Liver (tissue), 9 donors: Measurements from ENCODE around the gene NSD1. TPM values are rescaled to one million over a fixed set of nuclear protein-coding genes. Genes with fewer than 3 reads are reported as not detected.

Experiments
- DNase-seq: peaks from one replicate; pipeline ENCODE4 v3.0.0-alpha.2; 2017; ENCODE audit warnings: low spot score
- H3K27ac ChIP-seq, 2 donors: one replicate each; pipeline ENCODE4 v1.7.0; 2013; ENCODE audit warnings: inconsistent platforms in 2 of 2, low read length in 2 of 2, control low read depth in 1 of 2, low read depth in 1 of 2, mild to moderate bottlenecking in 1 of 2
- H3K27me3 ChIP-seq, 4 donors: one replicate each; pipeline versions ENCODE4 v1.6.1 to v1.7.0; 2013; ENCODE audit warnings: low read length in 3 of 4, inconsistent platforms in 1 of 4, mild to moderate bottlenecking in 1 of 4, moderate library complexity in 1 of 4; ENCODE audit not compliant: control insufficient read depth in 4 of 4, insufficient read depth in 4 of 4
- H3K36me3 ChIP-seq, 4 donors: one replicate each; pipeline versions ENCODE4 v1.6.1 to v1.7.0; 2013; ENCODE audit warnings: low read length in 3 of 4, mild to moderate bottlenecking in 3 of 4, low read depth in 1 of 4, moderate library complexity in 1 of 4; ENCODE audit not compliant: control insufficient read depth in 4 of 4, insufficient read depth in 3 of 4
- H3K4me1 ChIP-seq, 4 donors: one replicate each; pipeline versions ENCODE4 v1.6.1 to v1.7.0; 2013; ENCODE audit warnings: low read length in 3 of 4, mild to moderate bottlenecking in 3 of 4, moderate library complexity in 1 of 4; ENCODE audit not compliant: control insufficient read depth in 4 of 4, insufficient read depth in 4 of 4
- H3K4me3 ChIP-seq, 3 donors: one replicate each; pipeline versions ENCODE4 v1.6.1 to v1.7.0; 2013; ENCODE audit warnings: low read length in 3 of 3, control low read depth in 1 of 3, low read depth in 1 of 3, mild to moderate bottlenecking in 1 of 3
- H3K9ac ChIP-seq, 2 donors: one replicate each; pipeline ENCODE4 v1.7.0; 2013; ENCODE audit warnings: low read length in 2 of 2, mild to moderate bottlenecking in 2 of 2, moderate library complexity in 2 of 2, control low read depth in 1 of 2, low read depth in 1 of 2
- H3K9me3 ChIP-seq, 4 donors: one replicate each; pipeline versions ENCODE4 v1.6.1 to v1.7.0; 2013; ENCODE audit warnings: low read length in 3 of 4; ENCODE audit not compliant: control insufficient read depth in 4 of 4
- ATF3 ChIP-seq: IDR thresholded peaks from 2 replicates; pipeline ENCODE4 v1.6.1; 2016; ENCODE audit warnings: antibody characterized with exemption
- EGR1 ChIP-seq, 2 donors: IDR thresholded peaks; 2 replicates each; pipeline ENCODE4 v1.6.1; 2016 to 2018; ENCODE audit warnings: antibody characterized with exemption in 2 of 2, low read depth in 2 of 2
- FOXA1 ChIP-seq: IDR thresholded peaks from 2 replicates; pipeline ENCODE4 v1.6.1; 2016; ENCODE audit warnings: antibody characterized with exemption
- FOXA2 ChIP-seq: IDR thresholded peaks from 2 replicates; pipeline ENCODE4 v1.6.1; 2016; ENCODE audit warnings: antibody characterized with exemption
- GABPA ChIP-seq, 2 donors: IDR thresholded peaks in 1 of 2; conservative IDR thresholded peaks in 1 of 2; 2 replicates each; pipeline ENCODE4 v1.6.1; 2016; ENCODE audit warnings: antibody characterized with exemption in 2 of 2, mild to moderate bottlenecking in 1 of 2, moderate library complexity in 1 of 2
- HNF4A ChIP-seq, 2 donors: conservative IDR thresholded peaks; 2 replicates each; pipeline ENCODE4 v1.6.1; 2016; ENCODE audit warnings: antibody characterized with exemption in 2 of 2, mild to moderate bottlenecking in 2 of 2
- HNF4G ChIP-seq: IDR thresholded peaks from 2 replicates; pipeline ENCODE4 v1.6.1; 2016; ENCODE audit warnings: antibody characterized with exemption
- JUND ChIP-seq, 2 donors: IDR thresholded peaks; 2 replicates each; pipeline ENCODE4 v1.6.1; 2016; ENCODE audit warnings: antibody characterized with exemption in 2 of 2
- MAX ChIP-seq: IDR thresholded peaks from 2 replicates; pipeline ENCODE4 v1.6.1; 2016; ENCODE audit warnings: antibody characterized with exemption
- NR2F2 ChIP-seq: IDR thresholded peaks from 2 replicates; pipeline ENCODE4 v1.6.1; 2016; ENCODE audit warnings: antibody characterized with exemption
- RAD21 ChIP-seq, 2 donors: IDR thresholded peaks; 2 replicates each; pipeline ENCODE4 v1.6.1; 2016; ENCODE audit warnings: antibody characterized with exemption in 2 of 2, mild to moderate bottlenecking in 2 of 2
- REST ChIP-seq: IDR thresholded peaks from 2 replicates; pipeline ENCODE4 v1.6.1; 2016; ENCODE audit warnings: antibody characterized with exemption, mild to moderate bottlenecking
- RXRA ChIP-seq, 2 donors: IDR thresholded peaks; 2 replicates each; pipeline ENCODE4 v1.6.1; 2017 to 2018; ENCODE audit warnings: antibody characterized with exemption in 2 of 2, mild to moderate bottlenecking in 1 of 2
- SP1 ChIP-seq: IDR thresholded peaks from 2 replicates; pipeline ENCODE4 v1.6.1; 2018; ENCODE audit warnings: antibody characterized with exemption, mild to moderate bottlenecking
- TAF1 ChIP-seq: conservative IDR thresholded peaks from 2 replicates; pipeline ENCODE4 v1.6.1; 2016; ENCODE audit warnings: antibody characterized with exemption, mild to moderate bottlenecking
- YY1 ChIP-seq: IDR thresholded peaks from 2 replicates; pipeline ENCODE4 v1.6.1; 2016; ENCODE audit warnings: antibody characterized with exemption, mild to moderate bottlenecking
- WGBS: extraction: QIAGEN DNeasy Blood & Tissue Kit; methylation state at CpG from one replicate; pipeline ENCODE4 v1.1.7; 2013; 5-methylcytosine and 5-hydroxymethylcytosine counted together
- polyA plus RNA-seq, 2 donors: library from polyadenylated mRNA; stranded (reverse) in 1 of 2; unstranded in 1 of 2; fragments of 200-250 nt in 1 of 2; fragments of >200 nt in 1 of 2; fragmentation: Nextera tagmentation in 1 of 2; extraction: Ambion mirVana in 1 of 2; gene quantifications; one replicate each; pipeline versions ENCODE4 v1.2.1 to v1.2.3, GENCODE V29; 2013 to 2015
- total RNA-seq, 2 donors: library from RNA; depleted of rRNA; stranded (reverse); fragments of >200 nt; gene quantifications; one replicate each; pipeline ENCODE4 v1.2.3, GENCODE V29; 2014
- TF ChIP-seq, protein P1 (sequence below): IDR thresholded peaks from 2 replicates; pipeline ENCODE4 v1.6.1; 2016; ENCODE audit warnings: antibody characterized with exemption
- TF ChIP-seq, protein P2 (sequence below): fragments of 150-350 bp; IDR thresholded peaks from 2 replicates; pipeline ENCODE4 v1.5.1; 2017; ENCODE audit warnings: improper control_type of control experiment, low read depth, low read length; ENCODE audit not compliant: missing input control
- donor health status: healthy.
- donor health status: healthy.
- donor health status: healthy.
- donor health status: healthy.
- donor health status: healthy.

NSD1 gene
- total and polyA plus RNA-seq, 4 donors = 5.3 to 34.1 (median 19.3) TPM

DNA sequence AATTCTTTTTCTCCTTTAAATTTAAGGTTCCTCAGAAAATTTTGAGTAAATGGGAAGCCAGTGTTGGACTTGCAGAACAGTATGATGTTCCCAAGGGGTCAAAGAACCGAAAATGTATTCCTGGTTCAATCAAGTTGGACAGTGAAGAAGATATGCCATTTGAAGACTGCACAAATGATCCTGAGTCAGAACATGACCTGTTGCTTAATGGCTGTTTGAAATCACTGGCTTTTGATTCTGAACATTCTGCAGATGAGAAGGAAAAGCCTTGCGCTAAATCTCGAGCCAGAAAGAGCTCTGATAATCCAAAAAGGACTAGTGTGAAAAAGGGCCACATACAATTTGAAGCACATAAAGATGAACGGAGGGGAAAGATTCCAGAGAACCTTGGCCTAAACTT, 76.0 kb downstream of the NSD1 start:
- no peak for DNase-seq

More for the DNA sequence above, 76.0 kb downstream of the NSD1 start:
- Histone ChIP-seq H3K9me3 (no peaks in the 10 kb centered on the region), H3K36me3 (peaks cover 22 to 47% (median 28%) of the 10 kb centered on the region in 4 donors), H3K27me3 (no peaks in the 10 kb centered on the region), H3K9ac (no peak overlapping the region), H3K4me1 (no peaks in the 10 kb centered on the region), H3K27ac (no peak overlapping the region), H3K4me3 (no peak overlapping the region)
- TF ChIP-seq ATF3 = no peak
- TF ChIP-seq GABPA (IDR thresholded peaks at IDR 0.05 in 1 of 2, conservative IDR thresholded peaks at IDR 0.05 in 1 of 2) = no peak
- TF ChIP-seq YY1 = no peak
- no peak for TF ChIP-seq FOXA1
- TF ChIP-seq EGR1 (IDR thresholded peaks at IDR 0.05; ENCODE audit: low read depth in 2 of 2) = no peak
- TF ChIP-seq REST = no peak
- TF ChIP-seq MAX = no peak
- TF ChIP-seq RXRA (IDR thresholded peaks at IDR 0.05) = no peak
- no peak for TF ChIP-seq NR2F2
- TF ChIP-seq, protein P1, sequence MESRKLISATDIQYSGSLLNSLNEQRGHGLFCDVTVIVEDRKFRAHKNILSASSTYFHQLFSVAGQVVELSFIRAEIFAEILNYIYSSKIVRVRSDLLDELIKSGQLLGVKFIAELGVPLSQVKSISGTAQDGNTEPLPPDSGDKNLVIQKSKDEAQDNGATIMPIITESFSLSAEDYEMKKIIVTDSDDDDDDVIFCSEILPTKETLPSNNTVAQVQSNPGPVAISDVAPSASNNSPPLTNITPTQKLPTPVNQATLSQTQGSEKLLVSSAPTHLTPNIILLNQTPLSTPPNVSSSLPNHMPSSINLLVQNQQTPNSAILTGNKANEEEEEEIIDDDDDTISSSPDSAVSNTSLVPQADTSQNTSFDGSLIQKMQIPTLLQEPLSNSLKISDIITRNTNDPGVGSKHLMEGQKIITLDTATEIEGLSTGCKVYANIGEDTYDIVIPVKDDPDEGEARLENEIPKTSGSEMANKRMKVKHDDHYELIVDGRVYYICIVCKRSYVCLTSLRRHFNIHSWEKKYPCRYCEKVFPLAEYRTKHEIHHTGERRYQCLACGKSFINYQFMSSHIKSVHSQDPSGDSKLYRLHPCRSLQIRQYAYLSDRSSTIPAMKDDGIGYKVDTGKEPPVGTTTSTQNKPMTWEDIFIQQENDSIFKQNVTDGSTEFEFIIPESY = no peak
- TF ChIP-seq, protein P2, sequence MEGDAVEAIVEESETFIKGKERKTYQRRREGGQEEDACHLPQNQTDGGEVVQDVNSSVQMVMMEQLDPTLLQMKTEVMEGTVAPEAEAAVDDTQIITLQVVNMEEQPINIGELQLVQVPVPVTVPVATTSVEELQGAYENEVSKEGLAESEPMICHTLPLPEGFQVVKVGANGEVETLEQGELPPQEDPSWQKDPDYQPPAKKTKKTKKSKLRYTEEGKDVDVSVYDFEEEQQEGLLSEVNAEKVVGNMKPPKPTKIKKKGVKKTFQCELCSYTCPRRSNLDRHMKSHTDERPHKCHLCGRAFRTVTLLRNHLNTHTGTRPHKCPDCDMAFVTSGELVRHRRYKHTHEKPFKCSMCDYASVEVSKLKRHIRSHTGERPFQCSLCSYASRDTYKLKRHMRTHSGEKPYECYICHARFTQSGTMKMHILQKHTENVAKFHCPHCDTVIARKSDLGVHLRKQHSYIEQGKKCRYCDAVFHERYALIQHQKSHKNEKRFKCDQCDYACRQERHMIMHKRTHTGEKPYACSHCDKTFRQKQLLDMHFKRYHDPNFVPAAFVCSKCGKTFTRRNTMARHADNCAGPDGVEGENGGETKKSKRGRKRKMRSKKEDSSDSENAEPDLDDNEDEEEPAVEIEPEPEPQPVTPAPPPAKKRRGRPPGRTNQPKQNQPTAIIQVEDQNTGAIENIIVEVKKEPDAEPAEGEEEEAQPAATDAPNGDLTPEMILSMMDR = no peak
- no peak for TF ChIP-seq SP1
- TF ChIP-seq RAD21 (IDR thresholded peaks at IDR 0.05) = no peak
- TF ChIP-seq HNF4G = no peak
- no peak for TF ChIP-seq JUND (IDR thresholded peaks at IDR 0.05)
- TF ChIP-seq FOXA2 = no peak
- no peak for TF ChIP-seq HNF4A (conservative IDR thresholded peaks at IDR 0.05)
- no peak for TF ChIP-seq TAF1
- WGBS = 81% methylated on average over 4 of the region's 4 CpGs
